Thyroid gland (tissue), 4 donors: ENCODE results near the gene TMEM132D. TPM values are rescaled to one million over a fixed set of nuclear protein-coding genes. Genes with fewer than 3 reads are reported as not detected.

ENCODE experiments used
- DNase-seq, 2 donors: peaks; one replicate each; pipeline ENCODE4 v3.0.0-alpha.2; 2019
- H3K27ac ChIP-seq, 3 donors: fragments of 200-600 bp; sonication (generic); 1 replicate in 2 of 3; 2 replicates in 1 of 3; pipeline ENCODE4 v1.5.1; 2016 to 2019; ENCODE audit warnings: mild to moderate bottlenecking in 1 of 3, moderate library complexity in 1 of 3
- H3K27me3 ChIP-seq: fragments of 200-600 bp; sonication (generic); one replicate; pipeline ENCODE4 v1.5.1; 2019
- H3K36me3 ChIP-seq, 2 donors: fragments of 200-600 bp; sonication (generic); one replicate each; pipeline ENCODE4 v1.5.1; 2016 to 2019
- H3K4me1 ChIP-seq, 2 donors: fragments of 200-600 bp; sonication (generic); one replicate each; pipeline ENCODE4 v1.5.1; 2017 to 2019
- H3K4me3 ChIP-seq, 3 donors: fragments of 200-600 bp; sonication (generic); replicated peaks in 1 of 3; 1 replicate in 2 of 3; 2 replicates in 1 of 3; pipeline ENCODE4 v1.5.1; 2016; ENCODE audit warnings: mild to moderate bottlenecking in 1 of 3
- H3K9me3 ChIP-seq: fragments of 200-600 bp; sonication (generic); one replicate; pipeline ENCODE4 v1.5.1; 2017
- CTCF ChIP-seq, 6 experiments: fragments of 200-600 bp in 3 of 6; fragments of 450-650 bp in 3 of 6; sonication (generic) in 3 of 6; IDR thresholded peaks; one replicate each; pipeline ENCODE4 v1.5.1; 2016 to 2019; ENCODE audit warnings: antibody characterized with exemption in 6 of 6, mild to moderate bottlenecking in 2 of 6, inconsistent platforms in 1 of 6, moderate library complexity in 1 of 6
- POLR2A ChIP-seq, 2 donors: fragments of 450-650 bp; IDR thresholded peaks; one replicate each; pipeline ENCODE4 v1.6.1; 2017; ENCODE audit warnings: antibody characterized with exemption in 2 of 2, mild to moderate bottlenecking in 2 of 2, moderate library complexity in 1 of 2
- WGBS, 2 donors: methylation state at CpG; one replicate each; pipeline ENCODE4 v1.1.5; 2017; 5-methylcytosine and 5-hydroxymethylcytosine counted together
- intact Hi-C: fragments of 100-400 bp; cut with DNase I; formaldehyde crosslinking; loops from one replicate; pipeline ENCODE4 v1.15.1; 2023
- total RNA-seq, 4 donors: library from RNA; depleted of rRNA; stranded (reverse); fragments of >200 nt; gene quantifications; one replicate each; pipeline ENCODE4 v1.2.3, GENCODE V29; 2016

Gene TMEM132D
- total RNA-seq, 4 donors from 2014 or later, result not detected

GRCh38 chr12:129790331-129790730, 113.5 kb downstream of the TMEM132D start:
- TF ChIP-seq CTCF (IDR thresholded peaks at IDR 0.05) (no peak), POLR2A (IDR thresholded peaks at IDR 0.05) (no peak)
- no peaks in the 10 kb centered on the region for H3K36me3 ChIP-seq
- no peak overlapping the region for H3K27ac ChIP-seq
- no peaks in the 10 kb centered on the region for H3K9me3 ChIP-seq
- WGBS, 2 donors, result 38 to 40% methylated on average over 6 of the region's 6 CpGs
- H3K4me1 ChIP-seq, result no peaks in the 10 kb centered on the region
- intact Hi-C loops, result no loop called here
- H3K4me3 ChIP-seq, result no peak overlapping the region
- no peaks in the 10 kb centered on the region for H3K27me3 ChIP-seq
- no peak for DNase-seq

DNA sequence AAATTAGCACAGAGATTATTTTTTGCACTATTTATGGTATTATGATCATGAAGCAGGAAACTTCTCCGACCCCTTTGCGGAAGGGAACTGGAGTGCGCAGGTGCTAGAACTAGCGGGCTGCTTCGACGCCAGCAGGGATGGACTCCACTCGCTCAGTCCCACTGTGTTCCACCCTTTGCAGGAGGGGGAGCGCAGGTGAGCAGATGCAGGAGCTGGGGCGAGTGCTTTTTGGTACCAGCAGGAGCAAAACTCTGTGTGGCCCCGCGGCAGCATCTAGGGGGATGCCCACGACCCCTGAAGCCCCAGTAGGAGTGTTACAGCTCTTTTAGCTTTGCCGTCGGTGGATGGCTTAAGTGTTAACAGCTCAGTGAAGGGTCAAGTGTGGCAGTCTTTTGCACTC, 113.9 kb downstream of the TMEM132D start:
- Histone ChIP-seq H3K27me3 (no peaks in the 10 kb centered on the region), H3K36me3 (no peaks in the 10 kb centered on the region), H3K27ac (no peak overlapping the region), H3K4me3 (no peak overlapping the region), H3K4me1 (no peaks in the 10 kb centered on the region), H3K9me3 (no peaks in the 10 kb centered on the region)
- WGBS, 2 donors, result 87 to 88% methylated on average over 14 of the region's 14 CpGs
- no peak for TF ChIP-seq CTCF (IDR thresholded peaks at IDR 0.05)
- TF ChIP-seq POLR2A (IDR thresholded peaks at IDR 0.05), result no peak
- no peak for DNase-seq
- intact Hi-C loops, result no loop called here

DNA sequence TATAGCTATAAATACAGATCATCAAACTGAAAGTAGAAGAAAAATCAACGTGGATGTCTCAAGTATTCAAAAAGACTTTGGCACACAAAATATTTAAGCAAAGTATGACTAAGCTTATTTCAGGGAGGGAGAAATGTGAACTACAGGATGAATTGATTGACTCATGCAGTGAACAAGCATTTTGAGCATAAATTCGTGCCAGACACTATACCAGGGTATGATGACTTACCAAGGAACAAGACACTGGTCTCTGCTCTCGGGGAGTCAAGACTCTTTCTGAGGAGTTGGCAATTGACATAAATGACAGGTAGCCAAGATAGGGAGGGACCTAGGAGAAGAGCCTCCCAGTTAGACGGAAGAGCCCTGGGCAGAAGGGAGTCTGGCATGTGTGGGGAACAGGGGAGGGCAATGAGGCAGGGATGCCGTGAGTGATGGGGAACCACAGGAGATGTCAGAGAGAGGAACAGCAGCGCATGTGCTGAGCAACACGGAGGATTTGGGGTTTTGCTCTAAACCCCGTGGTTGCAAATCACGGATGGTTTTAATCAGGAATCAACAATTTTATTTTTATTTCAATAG, 115.2 kb downstream of the TMEM132D start:
- intact Hi-C loops, result no loop called here
- no peaks in the 10 kb centered on the region for H3K27me3 ChIP-seq
- H3K9me3 ChIP-seq, result no peaks in the 10 kb centered on the region
- H3K36me3 ChIP-seq, result no peaks in the 10 kb centered on the region
- WGBS, 2 donors, result 69 to 74% methylated on average over 9 of the region's 9 CpGs
- no peak overlapping the region for H3K4me3 ChIP-seq
- TF ChIP-seq POLR2A (IDR thresholded peaks at IDR 0.05) (no peak), CTCF (IDR thresholded peaks at IDR 0.05) (no peak)
- H3K27ac ChIP-seq, result no peak overlapping the region
- DNase-seq, result no peak
- no peaks in the 10 kb centered on the region for H3K4me1 ChIP-seq

- DNase-seq, result no peak
- no peaks in the 10 kb centered on the region for H3K36me3 ChIP-seq
- H3K9me3 ChIP-seq, result no peaks in the 10 kb centered on the region
- no peaks in the 10 kb centered on the region for H3K4me1 ChIP-seq
- intact Hi-C loops, result no loop called here
- no peak for TF ChIP-seq POLR2A (IDR thresholded peaks at IDR 0.05)
- TF ChIP-seq CTCF (IDR thresholded peaks at IDR 0.05), result no peak
- WGBS, 2 donors, result 77% methylated on average over 12 of the region's 12 CpGs
- H3K4me3 ChIP-seq, result no peak overlapping the region
- H3K27me3 ChIP-seq, result no peaks in the 10 kb centered on the region
- H3K27ac ChIP-seq, result no peak overlapping the region
Observed at GRCh38 chr12:129779989-129780388, 123.8 kb downstream of the TMEM132D start.

- no peak for DNase-seq
- intact Hi-C loops, result no loop called here
- 86 to 91% methylated on average over 5 of the region's 5 CpGs for WGBS, 2 donors
- H3K9me3 ChIP-seq, result no peaks in the 10 kb centered on the region
- H3K27ac ChIP-seq, result no peak overlapping the region
- no peaks in the 10 kb centered on the region for H3K36me3 ChIP-seq
- no peak overlapping the region for H3K4me3 ChIP-seq
- no peaks in the 10 kb centered on the region for H3K27me3 ChIP-seq
- TF ChIP-seq POLR2A (IDR thresholded peaks at IDR 0.05) (no peak), CTCF (IDR thresholded peaks at IDR 0.05) (no peak)
- H3K4me1 ChIP-seq, result no peaks in the 10 kb centered on the region
Observed at GRCh38 chr12:129779033-129779432, 124.8 kb downstream of the TMEM132D start.
